GM19043 (cell line): ENCODE data around the gene CD86.

Experiments used
- ATAC-seq: cut with Tn5 transposase; IDR thresholded peaks from one replicate; pipeline ENCODE4 v1.9.1; 2021; ENCODE audit warnings: low read depth; ENCODE audit not compliant: unreplicated experiment

The CD86 gene

GRCh38 chr3:122088531-122088930 is 33.4 kb downstream of the CD86 start:
- ATAC-seq: no peak

GRCh38 chr3:122091602-122092295 is 36.6 kb downstream of the CD86 start:
- peak; percentile 47 for ATAC-seq

- ATAC-seq: no peak
Observed at GRCh38 chr3:122092460-122093165, 37.5 kb downstream of the CD86 start.

GRCh38 chr3:122094125-122094524 is 39.0 kb downstream of the CD86 start:
- peak; percentile 34 for ATAC-seq

GRCh38 chr3:122094693-122095092 is 39.5 kb downstream of the CD86 start:
- ATAC-seq: no peak

GRCh38 chr3:122097141-122097540 is 42.0 kb downstream of the CD86 start:
- no peak for ATAC-seq

GRCh38 chr3:122098611-122099010 is 43.4 kb downstream of the CD86 start:
- no peak for ATAC-seq

GRCh38 chr3:122099255-122099654 is 44.1 kb downstream of the CD86 start:
- no peak for ATAC-seq

GRCh38 chr3:122100083-122100482 is 44.9 kb downstream of the CD86 start:
- no peak for ATAC-seq

GRCh38 chr3:122100591-122101463 is 45.7 kb downstream of the CD86 start:
- ATAC-seq: peak; percentile 40

- ATAC-seq: peak; percentile 31
Observed at GRCh38 chr3:122101646-122102045, 46.5 kb downstream of the CD86 start.

- peak; percentile 27 for ATAC-seq
Observed at GRCh38 chr3:122102191-122102935, 47.2 kb downstream of the CD86 start.

- no peak for ATAC-seq
Observed at GRCh38 chr3:122103821-122104514, 48.8 kb downstream of the CD86 start.

- ATAC-seq: peak; percentile 36
Observed at GRCh38 chr3:122104515-122105194, 49.5 kb downstream of the CD86 start.

GRCh38 chr3:122105626-122106025 is 50.5 kb downstream of the CD86 start:
- no peak for ATAC-seq

GRCh38 chr3:122107171-122107570 is 52.0 kb downstream of the CD86 start:
- no peak for ATAC-seq

GRCh38 chr3:122111974-122112373 is 56.8 kb downstream of the CD86 start:
- ATAC-seq: no peak

- ATAC-seq: no peak
Observed at GRCh38 chr3:122112754-122113153, 57.6 kb downstream of the CD86 start.

- no peak for ATAC-seq
Observed at GRCh38 chr3:122123850-122124249, 68.7 kb downstream of the CD86 start.
